Left ventricle myocardium inferior (tissue), 1 donor: ENCODE measurements around the gene MYOM1. TPM values are rescaled to one million over a fixed set of nuclear protein-coding genes. Genes with fewer than 3 reads are reported as not detected.

Source experiments
- DNase-seq: peaks from one replicate; pipeline ENCODE4 v3.0.0-alpha.2; 2020
- H3K27ac ChIP-seq: fragments of 200-600 bp; replicated peaks from 2 replicates; pipeline ENCODE4 v1.8.0; 2021
- H3K27me3 ChIP-seq: fragments of 200-600 bp; 2 replicates; pipeline ENCODE4 v1.8.0; 2021; ENCODE audit warnings: low read depth
- H3K36me3 ChIP-seq: fragments of 200-600 bp; 2 replicates; pipeline ENCODE4 v1.8.0; 2021
- H3K4me1 ChIP-seq: fragments of 200-600 bp; 2 replicates; pipeline ENCODE4 v1.8.0; 2021
- H3K4me3 ChIP-seq: fragments of 200-600 bp; 2 replicates; pipeline ENCODE4 v1.8.0; 2021; ENCODE audit warnings: mild to moderate bottlenecking, moderate library complexity
- H3K9me3 ChIP-seq: fragments of 200-600 bp; replicated peaks from 2 replicates; pipeline ENCODE4 v1.8.0; 2021
- intact Hi-C: fragments of 100-400 bp; cut with micrococcal nuclease; formaldehyde crosslinking; loops from one replicate; pipeline ENCODE4 v1.11.0; 2022
- total RNA-seq: library from RNA; stranded (reverse); fragmentation: NEBNext Ultra II Directional; extraction: Animal tissue kit (Norgen Biotek cat#: 25700); gene quantifications from one replicate; pipeline ENCODE4 v1.2.1, GENCODE V29; 2021
- TF ChIP-seq, protein P1 (sequence below): fragments of 200-600 bp; IDR thresholded peaks from 2 replicates; pipeline ENCODE4 v1.8.0; 2021; ENCODE audit warnings: antibody characterized with exemption, mild to moderate bottlenecking, borderline replicate concordance
- donor health status: DM: no; HTN: yes; CAD: no; lungs with severe emphysema.

Gene MYOM1
- total RNA-seq, 1 donor from 2014 or later = 667 TPM

DNA sequence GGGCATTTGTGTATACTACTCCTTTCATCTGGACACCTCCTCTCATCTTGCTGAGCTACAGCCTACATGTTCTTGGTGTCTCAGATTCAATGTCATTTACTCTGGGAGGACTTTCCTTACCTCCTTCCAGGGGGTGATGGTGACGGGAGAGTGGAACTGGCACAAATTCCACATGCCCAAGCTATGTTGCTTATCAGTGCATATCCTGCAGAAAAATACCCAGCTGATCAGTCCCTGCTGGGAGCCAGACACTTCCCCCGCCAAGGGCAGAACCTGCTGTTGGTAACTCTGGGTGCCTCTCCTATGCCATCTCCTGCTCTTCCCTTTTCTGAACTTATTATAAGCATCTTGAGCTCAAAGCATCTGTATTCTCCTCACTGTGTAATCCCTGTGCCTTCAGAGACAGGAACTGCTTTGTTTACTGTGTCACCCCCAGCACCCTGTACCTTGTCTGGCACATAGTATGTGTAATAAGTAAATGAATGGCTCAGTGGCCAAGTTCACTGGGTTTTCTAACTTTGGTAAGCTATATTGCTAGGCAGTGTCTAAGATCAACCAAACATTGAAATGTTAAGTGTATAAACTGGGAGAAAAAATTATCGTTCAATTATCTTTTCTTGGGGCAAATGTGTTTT is 119.2 kb downstream of the MYOM1 start:
- Histone ChIP-seq H3K9me3 (no peaks in the 10 kb centered on the region), H3K27ac (peak overlapping the region; percentile 50), H3K4me3 (no peak overlapping the region), H3K4me1 (peaks cover 39% of the 10 kb centered on the region), H3K27me3 (no peaks in the 10 kb centered on the region), H3K36me3 (peaks cover 50% of the 10 kb centered on the region)
- DNase-seq = no peak
- intact Hi-C loops = no loop called here
- TF ChIP-seq, protein P1, sequence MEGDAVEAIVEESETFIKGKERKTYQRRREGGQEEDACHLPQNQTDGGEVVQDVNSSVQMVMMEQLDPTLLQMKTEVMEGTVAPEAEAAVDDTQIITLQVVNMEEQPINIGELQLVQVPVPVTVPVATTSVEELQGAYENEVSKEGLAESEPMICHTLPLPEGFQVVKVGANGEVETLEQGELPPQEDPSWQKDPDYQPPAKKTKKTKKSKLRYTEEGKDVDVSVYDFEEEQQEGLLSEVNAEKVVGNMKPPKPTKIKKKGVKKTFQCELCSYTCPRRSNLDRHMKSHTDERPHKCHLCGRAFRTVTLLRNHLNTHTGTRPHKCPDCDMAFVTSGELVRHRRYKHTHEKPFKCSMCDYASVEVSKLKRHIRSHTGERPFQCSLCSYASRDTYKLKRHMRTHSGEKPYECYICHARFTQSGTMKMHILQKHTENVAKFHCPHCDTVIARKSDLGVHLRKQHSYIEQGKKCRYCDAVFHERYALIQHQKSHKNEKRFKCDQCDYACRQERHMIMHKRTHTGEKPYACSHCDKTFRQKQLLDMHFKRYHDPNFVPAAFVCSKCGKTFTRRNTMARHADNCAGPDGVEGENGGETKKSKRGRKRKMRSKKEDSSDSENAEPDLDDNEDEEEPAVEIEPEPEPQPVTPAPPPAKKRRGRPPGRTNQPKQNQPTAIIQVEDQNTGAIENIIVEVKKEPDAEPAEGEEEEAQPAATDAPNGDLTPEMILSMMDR = no peak

DNA sequence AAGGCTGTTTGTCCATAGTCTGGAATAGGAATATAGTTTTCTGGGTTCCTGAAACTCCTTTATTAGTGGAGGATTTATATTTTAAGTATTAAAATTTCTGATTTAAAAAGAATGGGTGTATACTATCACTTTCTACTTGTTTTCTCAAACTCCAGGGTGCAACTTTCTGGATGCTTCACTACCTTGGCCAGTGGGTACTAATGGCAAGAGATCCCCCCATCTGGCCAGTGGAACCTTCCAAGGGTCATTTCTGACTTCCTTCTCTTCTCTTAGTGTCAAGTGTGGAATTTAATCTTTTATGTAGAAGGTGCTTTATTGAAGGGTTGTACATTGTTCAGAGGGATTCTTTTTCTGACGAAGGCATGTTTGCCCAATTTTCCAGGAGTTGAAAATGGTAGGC is 120.4 kb downstream of the MYOM1 start:
- H3K4me3 ChIP-seq = no peak overlapping the region
- H3K36me3 ChIP-seq = peaks cover 42% of the 10 kb centered on the region
- peaks cover 45% of the 10 kb centered on the region for H3K4me1 ChIP-seq
- H3K27ac ChIP-seq = no peak overlapping the region
- TF ChIP-seq, protein P1 = no peak
- intact Hi-C loops = no loop called here
- no peak for DNase-seq
- H3K9me3 ChIP-seq = no peaks in the 10 kb centered on the region
- no peaks in the 10 kb centered on the region for H3K27me3 ChIP-seq

DNA sequence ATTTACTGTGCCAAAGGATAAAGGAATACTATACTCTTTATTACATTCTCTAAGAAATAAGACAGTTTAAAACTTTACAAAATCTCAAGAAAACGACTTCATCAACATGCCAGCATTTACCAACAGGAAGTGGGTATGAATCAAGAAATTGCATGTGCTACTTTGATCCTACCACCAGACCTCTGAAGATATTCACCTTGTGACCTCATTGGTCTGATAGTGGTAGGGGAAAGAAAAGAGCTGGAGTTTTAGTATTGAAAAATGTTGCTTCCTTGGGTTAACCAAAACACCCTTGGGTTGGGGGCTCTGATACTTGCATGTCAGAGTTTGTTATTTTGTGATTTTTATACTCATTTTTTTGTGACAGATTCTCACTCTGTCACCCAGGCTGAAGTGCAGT is 122.7 kb downstream of the MYOM1 start:
- H3K4me1 ChIP-seq = peaks cover 38% of the 10 kb centered on the region
- TF ChIP-seq, protein P1 = no peak
- no peaks in the 10 kb centered on the region for H3K9me3 ChIP-seq
- H3K36me3 ChIP-seq = peaks cover 35% of the 10 kb centered on the region
- no peak overlapping the region for H3K27ac ChIP-seq
- H3K27me3 ChIP-seq = no peaks in the 10 kb centered on the region
- H3K4me3 ChIP-seq = no peak overlapping the region
- no peak for DNase-seq
- intact Hi-C loops = no loop called here

DNA sequence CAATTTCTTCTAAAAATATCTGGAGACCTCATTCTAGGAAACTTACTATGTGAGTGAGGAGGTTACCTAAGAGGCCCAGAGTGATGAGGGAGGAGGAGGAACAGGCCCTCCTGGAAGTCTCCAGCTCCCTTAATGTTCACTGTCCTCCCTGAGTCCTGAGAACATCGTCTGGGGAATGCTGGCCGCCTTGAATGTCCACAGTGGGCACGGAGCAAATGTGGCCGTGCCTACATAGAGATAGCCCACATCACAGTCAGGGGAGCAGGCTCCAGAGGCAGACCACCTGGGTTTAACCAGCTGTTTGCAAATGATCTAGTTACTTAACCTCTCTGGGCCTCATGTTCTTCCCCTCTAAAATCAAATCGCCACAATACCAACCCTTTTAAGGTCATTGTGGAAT is 123.8 kb downstream of the MYOM1 start:
- TF ChIP-seq, protein P1 = no peak
- intact Hi-C loops = no loop called here
- Histone ChIP-seq H3K27me3 (no peaks in the 10 kb centered on the region), H3K36me3 (peaks cover 27% of the 10 kb centered on the region), H3K27ac (no peak overlapping the region), H3K4me1 (peaks cover 37% of the 10 kb centered on the region), H3K9me3 (no peaks in the 10 kb centered on the region), H3K4me3 (no peak overlapping the region)
- no peak for DNase-seq

DNA sequence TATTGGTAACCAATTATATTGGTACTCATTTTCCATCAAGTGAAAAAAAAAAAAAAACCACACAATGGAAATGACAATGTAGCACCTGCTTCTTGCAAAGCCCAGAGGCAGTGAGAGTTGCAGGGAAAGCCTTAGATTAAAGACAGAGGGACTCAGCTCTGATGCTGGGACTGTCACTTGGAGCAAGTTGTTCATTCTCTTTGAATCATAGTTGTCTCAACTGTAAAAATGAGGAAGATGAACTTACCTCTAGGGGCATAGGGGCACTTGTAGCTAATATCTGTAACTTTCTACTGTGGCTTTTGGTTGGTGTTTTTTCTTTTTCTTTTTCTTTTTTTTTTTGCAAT is 125.5 kb downstream of the MYOM1 start:
- Histone ChIP-seq H3K36me3 (peaks cover 30% of the 10 kb centered on the region), H3K9me3 (no peaks in the 10 kb centered on the region)
- intact Hi-C loops = no loop called here

More for the DNA sequence above, 125.5 kb downstream of the MYOM1 start:
- TF ChIP-seq, protein P1 = no peak
- Histone ChIP-seq H3K27me3 (no peaks in the 10 kb centered on the region), H3K4me1 (peaks cover 34% of the 10 kb centered on the region), H3K4me3 (no peak overlapping the region), H3K27ac (no peak overlapping the region)
- no peak for DNase-seq
